HEK293 (cell line): ENCODE results near the gene PLA2G4E.

Experiments used
- CTCF ChIA-PET: fragments of 350-600 bp; formaldehyde crosslinking; extraction: SDS; loops from one replicate; lab custom pipeline; 2021; ENCODE audit warnings: antibody characterized with exemption; lab: Yijun Ruan, JAX
- POLR2A ChIA-PET: fragments of 300-600 bp; formaldehyde crosslinking; extraction: SDS; loops from one replicate; lab custom pipeline; 2020; ENCODE audit warnings: antibody characterized with exemption, inconsistent platforms; lab: Yijun Ruan, JAX
- H3K27ac ChIP-seq: fragments of 200-500 bp; sonication (Bioruptor generic); 2 replicates; pipeline ENCODE4 v1.5.1; 2014; ENCODE audit warnings: low read depth, low read length, control low read depth, inconsistent platforms; ENCODE audit errors: extremely low read depth
- H3K36me3 ChIP-seq, 2 experiments: fragments of 200-500 bp in 1 of 2; sonication (Bioruptor generic) in 1 of 2; 1 replicate in 1 of 2; 2 replicates in 1 of 2; pipeline ENCODE4 v1.5.1; 2014 to 2017; ENCODE audit warnings: inconsistent platforms in 2 of 2, low read length in 2 of 2; ENCODE audit not compliant: control insufficient read depth in 2 of 2, insufficient read depth in 1 of 2
- H3K4me1 ChIP-seq: fragments of 200-500 bp; sonication (Bioruptor generic); 2 replicates; pipeline ENCODE4 v1.5.1; 2014; ENCODE audit warnings: mild to moderate bottlenecking, low read length, inconsistent platforms; ENCODE audit not compliant: control insufficient read depth, insufficient read depth
- H3K4me3 ChIP-seq: 2 replicates; pipeline ENCODE4 v1.5.1; 2011; ENCODE audit warnings: low read depth, mild to moderate bottlenecking, control low read depth, low read length, moderate library complexity
- H3K9me3 ChIP-seq: fragments of 200-500 bp; sonication (Bioruptor generic); 2 replicates; pipeline ENCODE4 v1.5.1; 2014; ENCODE audit warnings: low read depth, low read length, inconsistent platforms; ENCODE audit not compliant: control insufficient read depth, insufficient read depth
- CTCF ChIP-seq: fragments of 450-650 bp; formaldehyde crosslinking; IDR thresholded peaks from 2 replicates; pipeline ENCODE4 v1.5.1; 2016; ENCODE audit warnings: missing biosample characterization, missing genetic modification characterization
- GFI1B ChIP-seq: fragments of 450-650 bp; formaldehyde crosslinking; IDR thresholded peaks from 2 replicates; pipeline ENCODE4 v1.5.1; 2016; ENCODE audit warnings: missing biosample characterization, missing genetic modification characterization
- HOXA7 ChIP-seq: sonication (generic); formaldehyde crosslinking; IDR thresholded peaks from 2 replicates; pipeline ENCODE4 v1.8.1; 2022; ENCODE audit warnings: missing genetic modification reagents, borderline replicate concordance
- MZF1 ChIP-seq: fragments of 450-650 bp; formaldehyde crosslinking; IDR thresholded peaks from 2 replicates; pipeline ENCODE4 v1.5.1; 2017; ENCODE audit warnings: missing biosample characterization, missing genetic modification characterization, borderline replicate concordance
- PRDM10 ChIP-seq: fragments of 450-650 bp; formaldehyde crosslinking; IDR thresholded peaks from 2 replicates; pipeline ENCODE4 v1.5.1; 2016; ENCODE audit warnings: missing biosample characterization, missing genetic modification characterization
- SP3 ChIP-seq: fragments of 450-650 bp; formaldehyde crosslinking; IDR thresholded peaks from 2 replicates; pipeline ENCODE4 v1.5.1; 2016; ENCODE audit warnings: missing biosample characterization, missing genetic modification characterization
- ZBTB21 ChIP-seq: fragments of 450-650 bp; formaldehyde crosslinking; IDR thresholded peaks from 2 replicates; pipeline ENCODE4 v1.5.1; 2017; ENCODE audit warnings: missing biosample characterization, missing genetic modification characterization
- ZFP3 ChIP-seq: fragments of 450-650 bp; formaldehyde crosslinking; IDR thresholded peaks from 2 replicates; pipeline ENCODE4 v1.5.1; 2016; ENCODE audit warnings: low read depth, missing biosample characterization, missing genetic modification characterization
- ZNF292 ChIP-seq: fragments of 450-650 bp; formaldehyde crosslinking; IDR thresholded peaks from 2 replicates; pipeline ENCODE4 v1.5.1; 2016; ENCODE audit warnings: low read depth, missing biosample characterization, missing genetic modification characterization, borderline replicate concordance
- ZNF521 ChIP-seq: fragments of 450-650 bp; formaldehyde crosslinking; IDR thresholded peaks from 2 replicates; pipeline ENCODE4 v1.5.1; 2017; ENCODE audit warnings: missing biosample characterization, mild to moderate bottlenecking, missing genetic modification characterization
- ZNF530 ChIP-seq: fragments of 450-650 bp; formaldehyde crosslinking; IDR thresholded peaks from 2 replicates; pipeline ENCODE4 v1.5.1; 2016; ENCODE audit warnings: low read depth, missing biosample characterization, missing genetic modification characterization
- ZNF561 ChIP-seq: fragments of 450-650 bp; IDR thresholded peaks from 2 replicates; pipeline ENCODE4 v1.5.1; 2018; ENCODE audit warnings: missing biosample characterization, missing genetic modification characterization, borderline replicate concordance
- ZNF624 ChIP-seq: fragments of 450-650 bp; formaldehyde crosslinking; IDR thresholded peaks from 2 replicates; pipeline ENCODE4 v1.5.1; 2017; ENCODE audit warnings: missing biosample characterization, missing genetic modification characterization
- ZNF626 ChIP-seq: fragments of 450-650 bp; sonication (Bioruptor Pico); formaldehyde crosslinking; IDR thresholded peaks from 2 replicates; pipeline ENCODE4 v1.5.1; 2018; ENCODE audit warnings: missing biosample characterization, missing genetic modification characterization, inconsistent platforms
- ZNF777 ChIP-seq: fragments of 450-650 bp; formaldehyde crosslinking; IDR thresholded peaks from 2 replicates; pipeline ENCODE4 v1.5.1; 2017; ENCODE audit warnings: missing biosample characterization, missing genetic modification characterization, borderline replicate concordance
- TF ChIP-seq, protein P1 (sequence below): fragments of 450-650 bp; formaldehyde crosslinking; IDR thresholded peaks from 2 replicates; pipeline ENCODE4 v1.5.1; 2017; ENCODE audit warnings: missing biosample characterization, missing genetic modification characterization
- TF ChIP-seq, protein P2 (sequence below): fragments of 450-650 bp; formaldehyde crosslinking; IDR thresholded peaks from 2 replicates; pipeline ENCODE4 v1.5.1; 2016; ENCODE audit warnings: missing biosample characterization, missing genetic modification characterization, borderline replicate concordance

The PLA2G4E gene

GRCh38 chr15:41974041-41974440, 46.8 kb downstream of the PLA2G4E start:
- H3K4me1 ChIP-seq, result peaks cover 10% of the 10 kb centered on the region
- H3K36me3 ChIP-seq, result no peaks in the 10 kb centered on the region
- TF ChIP-seq ZFP3 (tag by site-specific recombination), result no peak
- no peak for TF ChIP-seq ZNF626 (tag by site-specific recombination)
- TF ChIP-seq ZBTB21 (tag by site-specific recombination), result no peak
- TF ChIP-seq ZNF624 (tag by site-specific recombination), result no peak
- TF ChIP-seq HOXA7 (CRISPR knock-in tag), result no peak
- TF ChIP-seq PRDM10 (tag by site-specific recombination), result no peak
- no peak for TF ChIP-seq CTCF
- TF ChIP-seq, protein P1, sequence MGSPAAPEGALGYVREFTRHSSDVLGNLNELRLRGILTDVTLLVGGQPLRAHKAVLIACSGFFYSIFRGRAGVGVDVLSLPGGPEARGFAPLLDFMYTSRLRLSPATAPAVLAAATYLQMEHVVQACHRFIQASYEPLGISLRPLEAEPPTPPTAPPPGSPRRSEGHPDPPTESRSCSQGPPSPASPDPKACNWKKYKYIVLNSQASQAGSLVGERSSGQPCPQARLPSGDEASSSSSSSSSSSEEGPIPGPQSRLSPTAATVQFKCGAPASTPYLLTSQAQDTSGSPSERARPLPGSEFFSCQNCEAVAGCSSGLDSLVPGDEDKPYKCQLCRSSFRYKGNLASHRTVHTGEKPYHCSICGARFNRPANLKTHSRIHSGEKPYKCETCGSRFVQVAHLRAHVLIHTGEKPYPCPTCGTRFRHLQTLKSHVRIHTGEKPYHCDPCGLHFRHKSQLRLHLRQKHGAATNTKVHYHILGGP, result no peak
- TF ChIP-seq ZNF521 (tag by site-specific recombination), result no peak
- no peak for TF ChIP-seq ZNF530
- TF ChIP-seq GFI1B, result no peak
- TF ChIP-seq SP3 (tag by site-specific recombination), result no peak
- TF ChIP-seq, protein P2, sequence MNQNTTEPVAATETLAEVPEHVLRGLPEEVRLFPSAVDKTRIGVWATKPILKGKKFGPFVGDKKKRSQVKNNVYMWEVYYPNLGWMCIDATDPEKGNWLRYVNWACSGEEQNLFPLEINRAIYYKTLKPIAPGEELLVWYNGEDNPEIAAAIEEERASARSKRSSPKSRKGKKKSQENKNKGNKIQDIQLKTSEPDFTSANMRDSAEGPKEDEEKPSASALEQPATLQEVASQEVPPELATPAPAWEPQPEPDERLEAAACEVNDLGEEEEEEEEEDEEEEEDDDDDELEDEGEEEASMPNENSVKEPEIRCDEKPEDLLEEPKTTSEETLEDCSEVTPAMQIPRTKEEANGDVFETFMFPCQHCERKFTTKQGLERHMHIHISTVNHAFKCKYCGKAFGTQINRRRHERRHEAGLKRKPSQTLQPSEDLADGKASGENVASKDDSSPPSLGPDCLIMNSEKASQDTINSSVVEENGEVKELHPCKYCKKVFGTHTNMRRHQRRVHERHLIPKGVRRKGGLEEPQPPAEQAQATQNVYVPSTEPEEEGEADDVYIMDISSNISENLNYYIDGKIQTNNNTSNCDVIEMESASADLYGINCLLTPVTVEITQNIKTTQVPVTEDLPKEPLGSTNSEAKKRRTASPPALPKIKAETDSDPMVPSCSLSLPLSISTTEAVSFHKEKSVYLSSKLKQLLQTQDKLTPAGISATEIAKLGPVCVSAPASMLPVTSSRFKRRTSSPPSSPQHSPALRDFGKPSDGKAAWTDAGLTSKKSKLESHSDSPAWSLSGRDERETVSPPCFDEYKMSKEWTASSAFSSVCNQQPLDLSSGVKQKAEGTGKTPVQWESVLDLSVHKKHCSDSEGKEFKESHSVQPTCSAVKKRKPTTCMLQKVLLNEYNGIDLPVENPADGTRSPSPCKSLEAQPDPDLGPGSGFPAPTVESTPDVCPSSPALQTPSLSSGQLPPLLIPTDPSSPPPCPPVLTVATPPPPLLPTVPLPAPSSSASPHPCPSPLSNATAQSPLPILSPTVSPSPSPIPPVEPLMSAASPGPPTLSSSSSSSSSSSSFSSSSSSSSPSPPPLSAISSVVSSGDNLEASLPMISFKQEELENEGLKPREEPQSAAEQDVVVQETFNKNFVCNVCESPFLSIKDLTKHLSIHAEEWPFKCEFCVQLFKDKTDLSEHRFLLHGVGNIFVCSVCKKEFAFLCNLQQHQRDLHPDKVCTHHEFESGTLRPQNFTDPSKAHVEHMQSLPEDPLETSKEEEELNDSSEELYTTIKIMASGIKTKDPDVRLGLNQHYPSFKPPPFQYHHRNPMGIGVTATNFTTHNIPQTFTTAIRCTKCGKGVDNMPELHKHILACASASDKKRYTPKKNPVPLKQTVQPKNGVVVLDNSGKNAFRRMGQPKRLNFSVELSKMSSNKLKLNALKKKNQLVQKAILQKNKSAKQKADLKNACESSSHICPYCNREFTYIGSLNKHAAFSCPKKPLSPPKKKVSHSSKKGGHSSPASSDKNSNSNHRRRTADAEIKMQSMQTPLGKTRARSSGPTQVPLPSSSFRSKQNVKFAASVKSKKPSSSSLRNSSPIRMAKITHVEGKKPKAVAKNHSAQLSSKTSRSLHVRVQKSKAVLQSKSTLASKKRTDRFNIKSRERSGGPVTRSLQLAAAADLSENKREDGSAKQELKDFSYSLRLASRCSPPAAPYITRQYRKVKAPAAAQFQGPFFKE, result no peak
- TF ChIP-seq MZF1 (tag by site-specific recombination), result no peak
- no peak for TF ChIP-seq ZNF292 (tag by site-specific recombination)
- TF ChIP-seq ZNF777 (tag by site-specific recombination), result no peak
- TF ChIP-seq ZNF561 (tag by site-specific recombination), result no peak
- H3K27ac ChIP-seq, result no peak overlapping the region
- ChIA-PET POLR2A (no interaction called here), CTCF (interaction anchor here (0.7 to 0.8 kb wide), 2 partner anchors 10 to 51 kb away, joined by 3 read pairs; no protein-coding TSS in a partner anchor)
- H3K9me3 ChIP-seq, result no peaks in the 10 kb centered on the region
- no peak overlapping the region for H3K4me3 ChIP-seq
